C4-2B (cell line): Measurements from ENCODE around the gene PARVB.

Experiments used
- H3K27ac ChIP-seq: fragments of 450-650 bp; 2 replicates; pipeline ENCODE4 v1.5.1; 2017
- ZFX ChIP-seq: fragments of 450-650 bp; IDR thresholded peaks from 2 replicates; pipeline ENCODE4 v1.6.1; 2017
- TF ChIP-seq, protein P1 (sequence below): fragments of 450-650 bp; conservative IDR thresholded peaks from 2 replicates; pipeline ENCODE4 v1.5.1; 2017; ENCODE audit warnings: mild to moderate bottlenecking

PARVB gene

DNA sequence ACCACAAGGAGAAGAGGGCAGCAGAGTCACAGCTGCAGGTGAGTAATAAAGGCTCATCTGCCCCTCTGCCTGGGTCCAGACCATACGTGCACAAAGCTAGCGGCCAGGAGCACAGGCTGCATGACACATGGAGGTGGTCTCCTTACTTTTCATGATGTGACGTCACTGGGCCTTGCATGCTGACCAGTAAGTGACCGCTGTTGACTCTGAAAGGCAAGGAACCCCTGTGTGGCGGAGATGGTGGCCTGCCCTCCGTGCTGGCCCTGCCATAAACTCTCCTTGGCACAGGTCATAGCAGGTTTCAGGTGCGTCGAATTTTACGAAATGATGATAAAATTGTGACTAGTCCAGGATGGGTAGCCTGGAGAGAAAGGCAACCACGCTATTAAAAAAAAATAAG is 149.1 kb downstream of the PARVB start:
- TF ChIP-seq ZFX: no peak
- TF ChIP-seq, protein P1, sequence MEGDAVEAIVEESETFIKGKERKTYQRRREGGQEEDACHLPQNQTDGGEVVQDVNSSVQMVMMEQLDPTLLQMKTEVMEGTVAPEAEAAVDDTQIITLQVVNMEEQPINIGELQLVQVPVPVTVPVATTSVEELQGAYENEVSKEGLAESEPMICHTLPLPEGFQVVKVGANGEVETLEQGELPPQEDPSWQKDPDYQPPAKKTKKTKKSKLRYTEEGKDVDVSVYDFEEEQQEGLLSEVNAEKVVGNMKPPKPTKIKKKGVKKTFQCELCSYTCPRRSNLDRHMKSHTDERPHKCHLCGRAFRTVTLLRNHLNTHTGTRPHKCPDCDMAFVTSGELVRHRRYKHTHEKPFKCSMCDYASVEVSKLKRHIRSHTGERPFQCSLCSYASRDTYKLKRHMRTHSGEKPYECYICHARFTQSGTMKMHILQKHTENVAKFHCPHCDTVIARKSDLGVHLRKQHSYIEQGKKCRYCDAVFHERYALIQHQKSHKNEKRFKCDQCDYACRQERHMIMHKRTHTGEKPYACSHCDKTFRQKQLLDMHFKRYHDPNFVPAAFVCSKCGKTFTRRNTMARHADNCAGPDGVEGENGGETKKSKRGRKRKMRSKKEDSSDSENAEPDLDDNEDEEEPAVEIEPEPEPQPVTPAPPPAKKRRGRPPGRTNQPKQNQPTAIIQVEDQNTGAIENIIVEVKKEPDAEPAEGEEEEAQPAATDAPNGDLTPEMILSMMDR: no peak
- no peak overlapping the region for H3K27ac ChIP-seq

DNA sequence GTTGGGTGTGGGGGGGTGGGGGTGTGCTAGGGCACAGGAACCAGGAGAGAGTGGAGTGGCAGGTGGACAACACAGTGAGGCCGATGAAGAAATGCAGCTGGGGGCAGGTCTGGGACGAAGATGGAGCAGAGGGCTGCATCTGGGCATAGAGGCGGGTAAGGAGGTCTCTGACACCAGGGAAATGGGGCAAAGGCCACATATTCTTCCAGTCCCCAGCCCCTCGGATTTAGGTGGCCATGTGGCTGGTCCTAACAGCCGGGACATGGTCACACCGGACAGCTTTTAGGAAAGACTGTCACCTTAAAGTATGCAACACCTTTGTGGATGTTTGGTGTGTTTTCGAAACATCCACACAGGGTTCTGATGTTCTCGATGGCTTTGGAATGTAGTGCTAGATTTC is 151.6 kb downstream of the PARVB start:
- H3K27ac ChIP-seq: no peak overlapping the region
- no peak for TF ChIP-seq ZFX
- TF ChIP-seq, protein P1: no peak

DNA sequence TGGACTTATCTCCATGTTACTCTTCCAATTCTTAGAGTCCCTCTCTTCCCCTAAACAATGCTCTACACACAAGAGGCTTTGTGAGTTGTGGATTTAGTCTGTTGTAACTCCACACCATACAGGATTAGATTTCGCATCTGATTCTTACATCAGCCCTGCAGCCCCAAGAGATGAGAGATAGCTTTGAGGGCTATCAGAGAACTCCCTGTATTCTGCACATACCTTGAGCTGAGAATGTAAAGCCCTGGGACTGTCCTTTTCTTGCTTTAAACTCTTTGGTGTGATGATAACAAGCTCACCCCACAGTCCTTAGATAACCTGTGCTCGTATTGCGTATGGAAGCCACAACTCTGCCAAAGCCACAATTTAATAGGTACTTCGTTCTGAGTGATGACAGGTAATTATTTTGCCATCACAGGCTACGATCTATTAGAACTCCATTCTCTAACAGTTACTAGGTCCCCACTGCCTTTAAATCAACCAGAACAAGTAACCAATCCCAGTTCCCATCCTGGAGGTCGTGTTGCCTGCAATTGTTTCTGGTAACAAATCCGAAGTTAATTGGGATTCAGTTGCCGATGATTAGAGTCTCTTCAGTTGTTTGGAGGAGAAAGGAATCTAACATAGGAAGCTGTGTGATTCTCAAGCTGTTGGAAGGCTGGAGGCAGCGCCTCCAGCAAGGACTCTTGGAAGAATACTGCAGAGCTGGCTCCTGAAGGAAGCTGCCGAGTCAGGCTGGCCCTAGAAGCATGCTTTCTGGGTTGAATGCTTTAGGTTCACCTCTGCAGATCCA is 155.3 kb downstream of the PARVB start:
- no peak overlapping the region for H3K27ac ChIP-seq

DNA sequence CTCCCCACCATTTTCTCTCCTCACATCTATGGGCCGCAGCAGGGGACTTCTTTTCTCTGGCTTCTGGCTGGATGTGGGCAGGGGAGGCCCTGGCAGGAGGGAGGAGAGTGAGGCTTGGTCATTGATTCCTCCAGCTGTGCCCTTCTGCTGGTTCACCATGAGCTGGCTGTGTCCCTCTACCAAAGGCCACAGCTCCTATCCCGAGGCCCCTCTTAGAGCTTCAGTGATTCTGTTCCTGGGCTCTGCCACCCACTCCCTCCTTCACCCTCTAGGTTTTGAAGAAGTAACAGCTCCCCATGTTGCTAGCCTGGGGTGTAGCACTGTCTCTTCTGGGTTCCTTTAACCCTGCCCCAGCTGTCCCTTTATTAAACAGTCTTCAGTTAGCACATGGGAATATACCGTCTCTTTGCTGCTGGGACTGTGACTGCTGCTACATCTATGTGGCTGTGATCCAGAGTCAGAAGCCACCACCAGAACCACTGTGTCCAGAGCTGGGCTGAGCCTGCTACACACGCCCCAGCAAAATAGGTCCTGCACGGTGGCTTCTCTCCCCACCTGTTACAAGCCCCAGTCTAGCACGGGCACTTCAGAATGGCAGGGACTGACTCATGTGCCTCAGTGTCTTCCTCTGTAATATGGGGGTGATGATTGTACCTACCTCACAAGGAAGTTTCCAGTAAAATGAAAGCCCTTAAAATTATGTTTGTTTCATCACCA is 156.0 kb downstream of the PARVB start:
- TF ChIP-seq, protein P1: no peak
- no peak for TF ChIP-seq ZFX
- H3K27ac ChIP-seq: no peak overlapping the region

More for the DNA sequence above, 155.3 kb downstream of the PARVB start:
- TF ChIP-seq ZFX: no peak

DNA sequence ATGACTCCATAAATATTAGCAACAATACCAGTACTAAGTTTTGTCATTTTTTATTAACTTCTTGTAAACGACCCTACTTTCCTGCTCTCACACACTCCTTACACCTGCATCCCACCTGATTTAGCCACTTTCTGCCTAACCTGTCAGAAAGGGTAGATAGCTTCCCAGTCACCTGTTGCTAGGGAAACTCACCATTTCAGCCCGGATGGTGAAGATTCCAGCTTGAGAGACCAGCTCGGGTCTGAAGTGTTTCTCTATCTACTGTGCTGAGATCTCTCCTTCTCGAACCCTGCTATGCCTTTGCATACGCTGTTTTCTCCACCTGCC is 156.6 kb downstream of the PARVB start, which contains the start of gene PARVG:
PARVG (plus strand) TSS at position 220 of the 327 bp plus-strand sequence. CDS start 2,405 bp downstream, outside the sequence.
- TF ChIP-seq ZFX: no peak
- TF ChIP-seq, protein P1: no peak
- H3K27ac ChIP-seq: no peak within 1 kb of the TSS

DNA sequence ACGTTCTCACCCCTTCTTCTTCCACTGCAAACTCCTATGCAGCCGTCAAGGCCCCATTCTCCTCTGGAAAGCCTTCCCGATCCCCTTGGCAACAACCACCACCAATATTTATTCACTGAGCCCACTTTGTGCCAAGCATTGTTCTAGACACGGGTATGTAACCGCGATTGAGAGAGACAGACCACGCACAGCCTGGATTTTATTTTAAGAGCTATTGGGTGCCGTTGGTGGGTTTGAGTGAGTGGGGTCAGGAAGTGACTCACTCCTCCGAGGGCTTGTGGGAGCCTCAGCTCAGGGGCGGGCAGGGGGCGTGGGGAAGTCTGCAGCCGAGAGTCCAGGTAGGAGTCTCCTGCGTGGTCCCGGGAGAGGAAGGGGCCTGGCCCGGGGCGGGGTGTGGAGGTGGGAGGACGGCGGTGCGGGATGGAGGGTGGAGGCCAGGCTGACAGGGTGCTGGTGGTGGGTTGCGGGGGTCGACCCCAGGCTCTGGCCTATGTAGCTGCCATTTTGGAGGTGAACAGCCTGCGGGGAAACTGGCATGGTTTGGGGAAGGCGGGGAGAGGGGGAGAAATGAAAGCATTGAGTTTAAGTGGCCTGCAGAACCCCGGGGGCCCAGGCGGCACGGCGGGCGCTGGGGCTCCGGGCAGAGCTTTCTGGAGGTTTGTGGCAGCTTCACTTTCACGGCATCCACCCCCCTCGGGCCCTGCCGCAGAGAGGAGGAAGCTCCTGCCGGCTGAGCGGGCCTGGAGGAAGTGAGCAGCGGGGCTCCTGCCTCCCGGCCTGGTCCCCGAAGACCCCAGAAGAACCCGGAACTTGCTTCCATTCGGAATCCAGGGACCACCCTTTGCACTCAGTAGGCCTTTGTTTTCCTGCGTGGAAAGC is 157.2 kb downstream of the PARVB start:
- TF ChIP-seq, protein P1: no peak
- no peak for TF ChIP-seq ZFX
- H3K27ac ChIP-seq: no peak overlapping the region

DNA sequence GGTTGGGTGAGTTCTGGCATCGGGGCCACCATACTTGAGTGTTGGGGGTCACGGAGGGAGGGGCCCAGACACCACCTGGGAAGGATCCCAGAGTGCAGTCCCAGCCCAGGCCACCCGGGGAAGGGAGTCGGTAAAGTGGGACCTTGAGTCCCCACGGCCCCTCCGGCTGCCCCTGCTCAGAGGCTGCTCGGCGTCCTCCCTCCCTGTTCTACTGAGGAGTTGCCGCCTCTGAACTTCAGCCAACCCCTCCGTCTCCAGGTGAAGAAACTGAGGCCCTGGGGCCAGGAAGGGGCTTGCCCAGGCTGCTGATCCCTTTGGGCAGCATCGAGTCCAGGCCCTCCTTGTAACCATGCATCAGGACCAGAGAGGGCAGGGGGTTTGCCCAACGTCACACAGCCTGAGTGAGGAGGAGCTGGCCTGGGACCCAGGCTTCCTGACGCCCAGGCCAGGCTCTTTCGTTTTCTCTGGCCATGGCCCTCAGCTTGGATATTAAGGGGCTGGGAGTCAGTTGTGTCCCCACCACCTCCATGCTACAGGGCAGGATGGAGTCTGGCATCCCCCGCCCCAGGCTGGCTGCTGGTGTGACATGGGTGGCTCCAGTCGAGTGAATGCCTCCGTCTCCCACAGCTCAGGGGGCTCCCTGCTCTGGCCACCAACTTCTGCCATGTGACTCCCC is 157.9 kb downstream of the PARVB start:
- H3K27ac ChIP-seq: no peak overlapping the region
- TF ChIP-seq ZFX: no peak
- TF ChIP-seq, protein P1: no peak
